Femur (tissue), 1 donor: ENCODE measurements around the gene FGGY.
A peak's percentile ranks its signal among the peaks of the same experiment; 100 is the strongest.
"Not testable (repeated sequence)": the region's sequence is repeated elsewhere in the genome, so short reads cannot be mapped to it uniquely, and the experiment has no call there.

Experiments used
- DNase-seq: peaks from one replicate; pipeline ENCODE4 v3.0.0-alpha.2; 2017

The FGGY gene

GRCh38 chr1:59556802-59557548, 260.1 kb downstream of the FGGY start:
- DNase-seq, result no peak

- no peak for DNase-seq
These were observed 260.6 kb downstream of the FGGY start for GRCh38 chr1:59557549-59557885.

GRCh38 chr1:59558580-59558979, 261.7 kb downstream of the FGGY start:
- DNase-seq, result not testable (repeated sequence)

GRCh38 chr1:59560807-59561450, 264.0 kb downstream of the FGGY start:
- DNase-seq, result no peak

- no peak for DNase-seq
These were observed 264.9 kb downstream of the FGGY start for GRCh38 chr1:59561796-59562195.

- no peak for DNase-seq
These were observed 267.4 kb downstream of the FGGY start for GRCh38 chr1:59564192-59564891.

- peak; percentile 63 for DNase-seq
These were observed 268.9 kb downstream of the FGGY start for GRCh38 chr1:59565611-59566410.

- DNase-seq, result no peak
These were observed 271.5 kb downstream of the FGGY start for GRCh38 chr1:59568158-59568935.

- no peak for DNase-seq
These were observed 272.3 kb downstream of the FGGY start for GRCh38 chr1:59569198-59569597.

- no peak for DNase-seq
These were observed 273.6 kb downstream of the FGGY start for GRCh38 chr1:59570524-59570923.

- no peak for DNase-seq
These were observed 277.2 kb downstream of the FGGY start for GRCh38 chr1:59574085-59574484.

GRCh38 chr1:59577774-59578173, 280.9 kb downstream of the FGGY start:
- no peak for DNase-seq

GRCh38 chr1:59579222-59579621, 282.3 kb downstream of the FGGY start:
- no peak for DNase-seq

- no peak for DNase-seq
These were observed 283.4 kb downstream of the FGGY start for GRCh38 chr1:59580257-59580656.

GRCh38 chr1:59592410-59592809, 295.5 kb downstream of the FGGY start:
- DNase-seq, result not testable (repeated sequence)

GRCh38 chr1:59592924-59593323, 296.0 kb downstream of the FGGY start:
- DNase-seq, result no peak

GRCh38 chr1:59593798-59594790, 297.2 kb downstream of the FGGY start:
- no peak for DNase-seq

- DNase-seq, result no peak
These were observed 298.9 kb downstream of the FGGY start for GRCh38 chr1:59595774-59596173.

GRCh38 chr1:59596432-59596831, 299.5 kb downstream of the FGGY start:
- DNase-seq, result no peak

- no peak for DNase-seq
These were observed 300.1 kb downstream of the FGGY start for GRCh38 chr1:59596956-59597355.
